ENCODE measurements around the gene SPOCD1.

SPOCD1 gene

GRCh38 chr1:31781138-31781755, 34.6 kb downstream of the SPOCD1 start:
- H3K9ac ChIP-seq (ENCODE audit: low read length), result peak overlapping the region; percentile 29
- no CpG with 5 or more reads among the region's 7 CpGs for WGBS (ENCODE audit: extremely low coverage, insufficient coverage, low lambda C conversion rate)
- H2BK120ac ChIP-seq (ENCODE audit: low read depth, low read length), result no peak overlapping the region
- no peak overlapping the region for H3K4me3 ChIP-seq (ENCODE audit: low read length)
- H3K4ac ChIP-seq (ENCODE audit: low read depth, low read length), result no peak overlapping the region
- no peak overlapping the region for H3K4me2 ChIP-seq (ENCODE audit: low read length)
- no peaks in the 10 kb centered on the region for H3K36me3 ChIP-seq (ENCODE audit: control insufficient read depth, insufficient read depth, low read length)
- H3K27me3 ChIP-seq (ENCODE audit: insufficient read depth, low read length, poor library complexity), result no peaks in the 10 kb centered on the region
- no peak for DNase-seq
- no peaks in the 10 kb centered on the region for H3K79me1 ChIP-seq (ENCODE audit: low read length)
- peak overlapping the region; percentile 81 for H2BK5ac ChIP-seq (ENCODE audit: low read length)
- H4K5ac ChIP-seq (ENCODE audit: low read length), result no peak overlapping the region
- no peaks in the 10 kb centered on the region for H3K79me2 ChIP-seq (ENCODE audit: control insufficient read depth, insufficient read depth, low read length)
- H2BK15ac ChIP-seq (replicated peaks; ENCODE audit: low read depth), result no peak overlapping the region
- peaks cover 22% of the 10 kb centered on the region for H3K4me1 ChIP-seq (ENCODE audit: control insufficient read depth, low read depth, low read length)
- peak overlapping the region; percentile 65 for H3K56ac ChIP-seq (ENCODE audit: low read length)
- H4K8ac ChIP-seq (ENCODE audit: low read depth, low read length), result no peak overlapping the region
- H3K23ac ChIP-seq (ENCODE audit: low read length), result peak overlapping the region; percentile 15
- no peak overlapping the region for H3K18ac ChIP-seq (ENCODE audit: low read length)
- H2AK5ac ChIP-seq (ENCODE audit: low read length), result peak overlapping the region; percentile 82
- no peak overlapping the region for H3K27ac ChIP-seq (ENCODE audit: low read depth, low read length)

DNA sequence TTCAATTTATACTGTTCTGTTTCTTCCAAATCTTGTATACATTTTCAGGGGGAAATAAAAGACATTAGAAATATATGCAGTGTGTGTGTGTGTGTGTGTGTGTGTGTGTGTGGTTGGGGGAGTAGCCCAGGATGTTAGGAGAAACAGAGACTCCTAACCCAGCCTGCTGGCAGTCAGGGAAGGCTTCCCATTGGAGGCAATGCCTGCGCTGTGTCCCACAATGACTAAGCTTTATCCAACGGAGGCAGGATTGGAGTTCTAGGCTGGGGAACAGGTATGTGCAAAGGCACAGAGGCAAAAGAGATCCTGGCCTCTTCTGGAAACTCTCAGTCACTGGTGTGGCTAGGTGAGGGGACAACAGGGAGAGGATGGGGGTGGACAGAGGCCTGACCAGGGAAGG, 35.2 kb downstream of the SPOCD1 start:
- Histone ChIP-seq H3K79me1 (ENCODE audit: low read length) (no peaks in the 10 kb centered on the region), H4K8ac (ENCODE audit: low read depth, low read length) (no peak overlapping the region), H2BK5ac (ENCODE audit: low read length) (no peak overlapping the region), H3K4me3 (ENCODE audit: low read length) (no peak overlapping the region), H3K4me2 (ENCODE audit: low read length) (no peak overlapping the region), H3K27me3 (ENCODE audit: insufficient read depth, low read length, poor library complexity) (no peaks in the 10 kb centered on the region), H3K27ac (ENCODE audit: low read depth, low read length) (no peak overlapping the region), H4K5ac (ENCODE audit: low read length) (no peak overlapping the region), H3K4me1 (ENCODE audit: control insufficient read depth, low read depth, low read length) (peaks cover 22% of the 10 kb centered on the region), H3K79me2 (ENCODE audit: control insufficient read depth, insufficient read depth, low read length) (no peaks in the 10 kb centered on the region), H3K4ac (ENCODE audit: low read depth, low read length) (no peak overlapping the region), H3K36me3 (ENCODE audit: control insufficient read depth, insufficient read depth, low read length) (no peaks in the 10 kb centered on the region), H3K56ac (ENCODE audit: low read length) (peak overlapping the region; percentile 65), H3K9ac (ENCODE audit: low read length) (no peak overlapping the region), H3K23ac (ENCODE audit: low read length) (no peak overlapping the region), H2BK15ac (replicated peaks; ENCODE audit: low read depth) (no peak overlapping the region), H2BK120ac (ENCODE audit: low read depth, low read length) (peak overlapping the region; percentile 6), H2AK5ac (ENCODE audit: low read length) (peak overlapping the region; percentile 20), H3K18ac (ENCODE audit: low read length) (no peak overlapping the region)
- peak; percentile 55 for DNase-seq
- WGBS (ENCODE audit: extremely low coverage, insufficient coverage, low lambda C conversion rate), result no CpG with 5 or more reads among the region's 2 CpGs

DNA sequence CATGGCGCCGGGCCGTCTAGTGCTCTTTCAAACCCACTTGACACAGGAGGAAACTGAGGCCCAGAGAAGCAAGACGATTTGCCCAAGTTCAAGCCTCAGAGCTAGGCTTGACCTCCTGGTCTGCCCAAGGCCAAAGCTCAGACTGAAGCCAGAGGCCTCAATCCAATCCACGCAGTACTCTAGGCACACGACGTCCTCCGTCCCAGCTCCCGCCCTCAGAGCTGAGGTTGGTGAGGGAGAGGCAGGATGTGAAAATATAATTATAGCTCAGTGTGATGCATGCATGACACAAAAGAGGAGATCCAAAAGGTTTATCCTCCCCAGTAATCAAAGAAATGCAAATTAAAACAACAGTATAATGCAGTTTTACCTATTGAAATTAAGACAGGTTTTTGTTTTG, 36.1 kb downstream of the SPOCD1 start:
- Histone ChIP-seq H3K18ac (ENCODE audit: low read length) (no peak overlapping the region), H3K23ac (ENCODE audit: low read length) (no peak overlapping the region), H3K27me3 (ENCODE audit: insufficient read depth, low read length, poor library complexity) (no peaks in the 10 kb centered on the region), H3K36me3 (ENCODE audit: control insufficient read depth, insufficient read depth, low read length) (no peaks in the 10 kb centered on the region), H3K27ac (ENCODE audit: low read depth, low read length) (no peak overlapping the region), H3K56ac (ENCODE audit: low read length) (peak overlapping the region; percentile 69), H2AK5ac (ENCODE audit: low read length) (no peak overlapping the region), H2BK5ac (ENCODE audit: low read length) (no peak overlapping the region), H4K8ac (ENCODE audit: low read depth, low read length) (no peak overlapping the region), H3K9ac (ENCODE audit: low read length) (no peak overlapping the region), H3K4ac (ENCODE audit: low read depth, low read length) (no peak overlapping the region), H4K5ac (ENCODE audit: low read length) (no peak overlapping the region), H2BK15ac (replicated peaks; ENCODE audit: low read depth) (no peak overlapping the region), H3K4me2 (ENCODE audit: low read length) (no peak overlapping the region), H3K4me1 (ENCODE audit: control insufficient read depth, low read depth, low read length) (peaks cover 24% of the 10 kb centered on the region), H3K4me3 (ENCODE audit: low read length) (no peak overlapping the region), H2BK120ac (ENCODE audit: low read depth, low read length) (no peak overlapping the region), H3K79me1 (ENCODE audit: low read length) (no peaks in the 10 kb centered on the region), H3K79me2 (ENCODE audit: control insufficient read depth, insufficient read depth, low read length) (no peaks in the 10 kb centered on the region)
- DNase-seq, result no peak
- no CpG with 5 or more reads among the region's 9 CpGs for WGBS (ENCODE audit: extremely low coverage, insufficient coverage, low lambda C conversion rate)

DNA sequence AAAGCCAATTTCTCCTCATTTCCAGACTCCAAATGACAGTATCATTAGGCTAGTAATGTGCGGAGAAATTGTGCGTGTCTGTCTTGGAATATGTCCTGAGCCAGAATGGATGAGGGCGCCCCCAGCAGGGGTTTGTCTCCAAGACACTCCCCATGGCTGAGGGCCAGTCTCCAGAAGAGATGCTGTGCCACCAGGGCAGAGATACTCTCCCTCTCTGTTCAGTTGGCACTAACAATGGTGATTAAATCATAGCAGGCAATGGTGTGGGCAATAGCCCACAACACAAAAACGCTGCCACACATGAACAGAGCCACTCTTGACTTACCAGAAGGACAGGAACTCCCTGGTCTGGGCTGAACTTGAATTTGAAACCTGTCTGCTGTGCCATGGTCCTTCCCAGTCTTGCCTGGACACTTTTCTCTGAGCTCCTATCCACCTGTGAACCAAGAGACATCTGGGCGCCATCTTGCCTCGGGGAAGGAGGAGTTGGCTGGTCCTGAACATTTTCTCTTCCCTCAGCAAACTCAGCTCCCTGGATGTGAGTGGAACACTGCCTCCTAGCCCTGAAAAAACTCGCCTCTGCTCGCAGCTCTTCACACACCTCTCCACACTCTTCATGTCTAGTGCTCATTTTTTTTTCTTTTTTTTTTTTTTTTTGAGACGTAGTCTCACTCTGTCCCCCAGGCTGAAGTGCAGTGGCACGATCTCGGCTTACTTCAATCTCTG, 36.9 kb downstream of the SPOCD1 start:
- H2BK5ac ChIP-seq (ENCODE audit: low read length), result no peak overlapping the region
- H3K27ac ChIP-seq (ENCODE audit: low read depth, low read length), result no peak overlapping the region
- WGBS (ENCODE audit: extremely low coverage, insufficient coverage, low lambda C conversion rate), result no CpG with 5 or more reads among the region's 11 CpGs

GRCh38 chr1:31776516-31776915, 39.3 kb downstream of the SPOCD1 start:
- Histone ChIP-seq H2BK15ac (replicated peaks; ENCODE audit: low read depth) (no peak overlapping the region), H3K9ac (ENCODE audit: low read length) (peak overlapping the region; percentile 35), H3K79me2 (ENCODE audit: control insufficient read depth, insufficient read depth, low read length) (no peaks in the 10 kb centered on the region), H3K27ac (ENCODE audit: low read depth, low read length) (no peak overlapping the region), H3K4me1 (ENCODE audit: control insufficient read depth, low read depth, low read length) (peaks cover 13% of the 10 kb centered on the region), H3K4ac (ENCODE audit: low read depth, low read length) (no peak overlapping the region), H2AK5ac (ENCODE audit: low read length) (peak overlapping the region; percentile 57), H3K36me3 (ENCODE audit: control insufficient read depth, insufficient read depth, low read length) (no peaks in the 10 kb centered on the region), H3K4me3 (ENCODE audit: low read length) (no peak overlapping the region), H3K79me1 (ENCODE audit: low read length) (no peaks in the 10 kb centered on the region), H2BK5ac (ENCODE audit: low read length) (peak overlapping the region; percentile 73), H2BK120ac (ENCODE audit: low read depth, low read length) (no peak overlapping the region), H4K5ac (ENCODE audit: low read length) (no peak overlapping the region), H3K4me2 (ENCODE audit: low read length) (no peak overlapping the region), H3K27me3 (ENCODE audit: insufficient read depth, low read length, poor library complexity) (peaks cover 15% of the 10 kb centered on the region), H3K18ac (ENCODE audit: low read length) (no peak overlapping the region), H3K23ac (ENCODE audit: low read length) (no peak overlapping the region), H4K8ac (ENCODE audit: low read depth, low read length) (no peak overlapping the region), H3K56ac (ENCODE audit: low read length) (peak overlapping the region; percentile 77)
- WGBS (ENCODE audit: extremely low coverage, insufficient coverage, low lambda C conversion rate), result no CpG with 5 or more reads among the region's 3 CpGs
- no peak for DNase-seq

More for the DNA sequence above, 36.9 kb downstream of the SPOCD1 start:
- Histone ChIP-seq H3K18ac (ENCODE audit: low read length) (no peak overlapping the region), H3K27me3 (ENCODE audit: insufficient read depth, low read length, poor library complexity) (peaks cover 3% of the 10 kb centered on the region), H4K8ac (ENCODE audit: low read depth, low read length) (no peak overlapping the region), H3K79me1 (ENCODE audit: low read length) (no peaks in the 10 kb centered on the region), H2AK5ac (ENCODE audit: low read length) (peak overlapping the region; percentile 86), H3K4ac (ENCODE audit: low read depth, low read length) (no peak overlapping the region), H3K79me2 (ENCODE audit: control insufficient read depth, insufficient read depth, low read length) (no peaks in the 10 kb centered on the region), H3K4me2 (ENCODE audit: low read length) (no peak overlapping the region), H3K23ac (ENCODE audit: low read length) (no peak overlapping the region), H3K9ac (ENCODE audit: low read length) (no peak overlapping the region), H2BK15ac (replicated peaks; ENCODE audit: low read depth) (no peak overlapping the region), H4K5ac (ENCODE audit: low read length) (no peak overlapping the region), H3K4me1 (ENCODE audit: control insufficient read depth, low read depth, low read length) (peaks cover 24% of the 10 kb centered on the region), H3K56ac (ENCODE audit: low read length) (no peak overlapping the region), H3K4me3 (ENCODE audit: low read length) (no peak overlapping the region), H3K36me3 (ENCODE audit: control insufficient read depth, insufficient read depth, low read length) (no peaks in the 10 kb centered on the region), H2BK120ac (ENCODE audit: low read depth, low read length) (no peak overlapping the region)
- no peak for DNase-seq
